Measurements from ENCODE around the gene PRKX.
"Not testable (repeated sequence)": the region's sequence is repeated elsewhere in the genome, so short reads cannot be mapped to it uniquely, and the experiment has no call there.

The PRKX gene
- 97.8 to 183 reads per million in 2 experiments for total RNA-seq

DNA sequence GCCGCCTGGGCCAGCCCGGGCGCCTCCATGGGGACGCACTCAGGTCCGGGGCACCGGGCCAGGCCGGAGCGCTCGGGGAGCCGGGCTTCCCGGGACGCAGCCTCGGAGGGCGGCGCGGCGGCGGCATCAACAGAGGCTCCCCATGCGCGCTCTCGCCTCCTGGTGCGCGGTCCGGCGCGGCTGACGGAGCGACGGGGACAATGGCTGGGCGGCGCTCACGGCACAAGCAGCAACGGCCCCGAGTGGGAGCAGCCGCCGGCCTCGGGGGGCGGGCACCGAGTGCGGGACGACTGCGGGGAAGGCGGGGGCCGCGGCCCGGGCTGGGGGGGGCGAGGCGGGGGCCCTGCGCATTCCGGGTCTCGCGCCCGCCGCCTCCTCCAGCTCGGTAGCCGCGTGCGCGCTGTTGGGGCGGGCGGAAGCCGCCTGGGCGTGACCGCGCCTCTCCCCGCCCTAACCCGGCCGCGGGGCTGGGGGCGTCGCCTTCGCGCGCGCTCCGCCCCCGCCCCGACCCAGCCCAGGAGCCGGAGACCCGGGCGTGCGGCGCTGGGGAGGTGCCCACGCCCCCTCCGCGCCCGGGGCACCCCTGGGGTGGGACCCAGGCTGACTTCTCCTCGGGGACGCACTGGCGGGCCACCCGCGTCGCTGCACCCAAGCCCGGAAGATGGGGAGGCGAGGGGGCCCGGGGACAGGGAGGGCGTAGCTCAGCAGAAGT lies at the start of gene PRKX:
Gene PRKX (minus strand): TSS at position 425 of the 712 bp plus-strand sequence. CDS start 396 bp downstream, at position 29.
- peak; percentile 72 for DNase-seq (ENCODE audit: low read depth)

DNA sequence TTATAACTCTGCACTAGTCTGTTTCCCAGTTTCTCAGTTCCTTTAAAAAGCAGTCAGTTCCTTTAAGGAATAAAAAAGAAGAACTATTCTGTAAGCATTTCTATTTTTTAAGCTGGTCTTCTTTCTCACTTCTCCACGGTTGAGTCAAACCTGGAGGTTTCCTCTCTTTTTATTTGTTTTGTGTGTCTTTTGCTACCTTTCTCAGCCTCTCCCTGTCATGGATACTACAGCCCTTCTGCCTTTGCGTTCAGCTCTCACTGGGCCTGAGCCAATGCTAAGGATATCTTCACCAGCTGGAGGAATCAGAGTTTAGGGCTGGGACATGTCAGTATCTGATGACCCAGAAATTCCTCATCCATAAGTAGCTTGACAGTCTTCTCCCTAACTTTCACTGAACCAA lies 49.7 kb upstream of the PRKX start:
- DNase-seq (ENCODE audit: low read depth) = no peak

DNA sequence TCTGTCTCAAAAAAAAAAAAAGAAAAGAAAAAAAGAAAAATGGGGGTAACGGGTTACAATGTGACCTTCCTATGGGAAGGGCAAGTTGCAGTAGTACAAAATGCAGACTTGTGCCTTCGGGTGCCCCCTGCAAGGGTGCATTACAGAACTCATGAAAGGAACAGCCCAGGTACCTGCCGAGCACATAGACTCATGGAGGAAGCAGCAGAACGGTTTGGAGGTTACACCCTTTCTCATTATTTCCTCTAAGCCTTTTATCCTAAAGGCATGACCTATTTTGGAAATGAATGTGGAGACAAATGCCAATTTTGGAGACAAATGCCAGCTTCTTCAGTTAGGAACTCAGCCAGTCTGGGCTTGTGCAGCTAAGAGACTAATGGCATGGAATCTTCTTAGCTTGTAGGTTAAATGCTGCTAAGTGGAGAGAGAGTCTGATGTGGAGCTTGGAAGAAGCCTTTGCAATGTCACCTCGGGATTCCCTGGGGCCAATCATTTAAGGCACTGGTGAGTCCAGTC lies 44.1 kb upstream of the PRKX start:
- DNase-seq (ENCODE audit: low read depth) = no peak

DNA sequence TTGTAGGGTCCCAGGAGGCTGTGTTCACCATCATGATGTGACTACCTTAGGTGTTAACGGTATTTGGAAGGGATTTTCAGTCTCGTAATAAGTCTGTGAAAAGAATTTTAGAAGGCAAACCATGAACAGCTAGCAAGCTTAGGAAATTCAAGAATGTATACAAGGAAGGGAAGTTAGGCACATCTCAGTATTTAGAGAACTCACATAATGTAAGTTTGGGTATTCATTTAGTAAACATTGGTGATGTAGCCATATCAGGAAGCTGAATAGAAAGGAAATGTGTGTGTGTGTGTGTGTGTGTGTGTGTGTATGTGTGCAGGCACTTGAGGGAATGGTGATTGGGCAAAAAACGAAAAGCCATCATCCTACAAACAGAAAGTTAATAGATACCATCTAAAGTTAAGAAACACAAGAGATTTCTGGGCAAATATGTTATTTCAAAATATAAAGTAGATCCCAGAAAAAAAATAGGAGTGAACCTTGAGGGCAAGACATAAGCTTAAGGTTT lies 34.7 kb upstream of the PRKX start:
- DNase-seq (ENCODE audit: low read depth) = no peak

DNA sequence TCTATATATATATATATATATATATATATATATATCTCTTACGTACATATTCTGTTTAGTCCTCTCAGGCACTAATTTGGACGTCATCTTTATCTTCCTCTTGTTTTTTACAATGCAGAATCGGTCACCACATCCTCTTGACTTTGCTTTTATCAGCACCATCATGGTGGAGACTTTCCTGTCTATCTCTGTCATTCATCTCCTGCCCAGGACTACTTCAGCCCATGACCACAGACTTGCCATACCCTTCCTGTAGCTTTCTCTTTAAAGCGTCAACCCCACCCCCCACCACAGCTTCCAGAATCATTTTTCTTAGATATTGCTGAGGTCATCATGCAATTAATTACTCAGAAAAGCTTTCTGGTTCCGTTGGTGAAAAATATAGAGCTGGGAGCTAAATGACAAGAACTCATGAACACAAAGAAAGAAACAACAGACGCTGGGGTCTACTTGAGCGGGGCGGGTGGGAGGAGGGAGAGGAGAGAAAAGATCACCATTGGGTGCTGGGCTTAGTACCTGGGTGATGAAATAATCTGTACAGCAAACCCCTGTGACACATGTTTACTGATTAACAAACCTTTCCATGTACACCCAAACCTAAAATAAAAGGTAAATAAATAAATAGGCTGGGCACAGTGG lies 30.5 kb upstream of the PRKX start:
- peak; percentile 45 for DNase-seq (ENCODE audit: low read depth)

DNA sequence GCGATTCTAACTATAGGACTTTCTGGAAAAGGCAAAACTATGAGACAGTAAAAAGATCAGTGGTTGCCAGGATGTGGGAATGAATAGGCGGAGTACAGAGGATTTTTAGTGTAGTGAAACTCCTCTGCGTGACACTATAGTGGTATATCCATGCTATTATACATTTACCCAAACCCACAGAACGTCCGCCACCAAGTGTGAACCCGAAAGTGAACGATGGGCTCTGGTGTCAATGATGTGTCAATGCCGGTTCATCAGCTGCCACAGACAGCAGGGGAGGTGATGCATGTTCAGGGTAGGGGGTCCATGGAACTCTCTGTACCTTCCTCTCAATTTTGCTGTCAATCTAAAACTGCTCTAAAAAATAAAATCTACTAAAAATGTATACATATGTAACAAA lies 27.5 kb upstream of the PRKX start:
- not testable (repeated sequence) for DNase-seq (ENCODE audit: low read depth)

DNA sequence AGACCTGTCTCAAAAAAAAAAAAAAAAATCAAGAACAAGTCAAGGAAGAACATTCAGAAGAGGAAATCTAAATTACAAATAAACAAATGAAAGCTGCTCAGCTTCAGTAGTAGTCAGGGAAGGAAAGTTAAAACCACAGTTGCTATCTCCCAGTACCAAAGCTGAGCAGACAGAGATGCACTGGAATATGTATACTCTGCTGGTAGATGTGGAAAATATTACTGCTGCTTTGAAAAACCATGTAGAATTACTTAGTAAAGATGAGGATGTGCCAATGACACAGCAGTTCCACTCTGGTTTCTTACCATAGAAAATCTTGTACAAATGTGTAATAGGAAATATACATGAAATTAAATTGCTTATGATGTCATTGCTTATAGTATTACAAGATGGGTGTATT lies 25.1 kb upstream of the PRKX start:
- DNase-seq (ENCODE audit: low read depth) = no peak

DNA sequence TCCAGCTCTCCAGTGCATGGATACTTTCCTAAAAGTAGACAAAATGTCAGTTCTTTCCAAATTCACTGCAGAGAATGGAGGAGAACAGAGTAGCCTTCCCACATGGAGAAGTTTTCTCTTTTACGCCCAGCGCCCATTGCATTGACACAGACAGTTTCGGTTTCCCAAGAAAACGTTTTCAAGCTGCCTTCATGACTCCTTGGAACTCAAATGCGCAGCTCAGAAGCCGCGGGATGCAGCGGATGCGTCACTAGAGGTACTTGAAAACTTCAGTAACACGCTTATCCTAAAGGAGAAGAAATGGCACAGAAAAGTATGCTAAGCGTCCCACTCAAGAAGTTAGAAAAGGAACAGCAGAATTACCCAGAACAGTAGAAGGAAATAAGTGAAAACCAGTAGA lies 23.1 kb upstream of the PRKX start:
- not testable (repeated sequence) for DNase-seq (ENCODE audit: low read depth)

DNA sequence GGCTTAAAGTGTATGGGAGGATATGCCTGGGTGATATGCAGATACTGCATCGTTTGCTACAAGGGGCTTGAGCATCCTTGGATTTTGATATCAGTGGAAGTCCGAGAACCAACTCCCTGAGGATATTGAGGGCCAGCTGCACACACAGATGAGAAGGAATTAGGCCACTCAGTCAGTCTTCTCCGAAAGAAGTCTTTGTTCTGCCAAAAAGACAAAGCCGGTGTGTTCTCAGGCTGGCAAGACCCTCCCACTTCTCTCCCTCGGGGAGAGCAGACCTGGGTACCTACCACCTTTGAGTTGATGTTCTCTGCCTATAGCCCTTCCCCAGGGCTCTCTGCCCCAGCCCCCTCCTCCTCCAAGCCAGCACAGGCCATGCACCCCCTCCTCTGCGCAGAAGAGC lies 22.4 kb upstream of the PRKX start:
- DNase-seq (ENCODE audit: low read depth) = not testable (repeated sequence)

DNA sequence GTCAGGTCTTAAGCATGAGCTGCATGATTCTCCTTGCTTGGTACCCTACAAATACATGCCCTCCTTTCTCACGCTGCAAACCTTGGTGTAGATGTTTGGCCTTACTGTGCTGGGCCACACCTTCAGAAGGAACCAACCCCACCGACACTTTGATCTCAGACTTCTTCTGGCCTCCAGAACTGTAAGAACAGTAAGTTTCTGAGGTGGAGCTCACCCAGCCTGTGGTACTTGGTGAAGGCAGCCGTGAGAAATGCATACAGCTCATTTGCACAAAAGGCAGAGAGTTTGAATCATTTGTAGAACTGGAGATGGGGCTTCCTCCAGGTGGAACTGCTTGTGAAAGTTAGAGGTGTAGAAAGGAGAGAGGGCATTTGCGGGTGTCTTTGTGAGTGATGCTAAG lies 21.0 kb upstream of the PRKX start:
- DNase-seq (ENCODE audit: low read depth) = not testable (repeated sequence)

DNA sequence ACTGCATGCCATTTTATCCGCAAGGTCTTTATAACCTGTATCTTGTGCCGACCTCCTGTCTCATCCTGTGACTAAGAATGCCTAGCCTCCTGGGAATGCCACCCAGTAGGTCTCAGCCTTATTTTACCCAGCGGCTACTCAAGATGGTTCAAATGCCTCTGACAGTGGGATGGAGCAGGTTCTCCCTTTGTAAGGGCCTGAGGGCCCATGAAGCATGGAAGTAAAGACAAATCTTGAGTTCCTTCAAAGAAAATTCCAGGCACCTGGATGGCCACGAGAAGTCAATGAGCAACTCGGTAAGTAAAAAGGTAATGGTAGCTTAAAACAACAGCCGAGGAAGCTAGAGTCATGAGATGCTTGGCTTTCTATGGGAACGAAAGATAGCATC lies 19.6 kb upstream of the PRKX start:
- no peak for DNase-seq (ENCODE audit: low read depth)

DNA sequence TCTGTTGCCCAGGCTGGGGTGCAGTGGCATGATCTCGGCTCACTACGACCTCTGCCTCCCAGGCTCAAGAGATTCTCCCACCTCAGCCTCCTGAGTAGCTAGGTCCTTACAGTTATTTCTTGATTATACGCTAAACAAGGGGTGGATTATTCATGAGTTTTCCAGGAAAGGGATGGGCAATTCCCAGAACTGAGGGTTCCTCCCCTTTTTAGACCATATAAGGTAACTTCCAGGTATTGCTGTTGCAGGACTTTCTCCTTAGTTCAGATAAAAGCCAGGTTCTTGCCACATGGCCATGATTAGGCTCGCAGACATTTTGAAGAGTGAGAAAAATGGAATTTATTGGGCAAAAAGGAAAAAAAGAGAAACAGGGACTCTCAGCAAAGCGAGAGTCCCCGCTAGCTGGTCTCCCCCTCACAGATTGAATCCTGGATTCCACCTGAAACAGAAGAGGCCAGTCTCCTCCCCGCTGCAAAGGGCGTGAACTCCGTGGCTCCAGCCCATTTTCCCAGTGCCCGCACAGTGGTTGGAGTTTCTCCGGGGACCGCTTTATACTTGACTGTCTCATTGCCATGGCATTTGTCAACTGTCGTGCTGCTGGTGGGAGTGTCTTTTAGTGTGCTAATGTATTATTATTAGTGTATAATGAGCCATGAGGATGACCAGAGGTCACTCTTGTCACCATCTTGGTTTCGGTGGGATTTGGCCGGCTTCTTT lies 19.0 kb upstream of the PRKX start:
- not testable (repeated sequence) for DNase-seq (ENCODE audit: low read depth)

DNA sequence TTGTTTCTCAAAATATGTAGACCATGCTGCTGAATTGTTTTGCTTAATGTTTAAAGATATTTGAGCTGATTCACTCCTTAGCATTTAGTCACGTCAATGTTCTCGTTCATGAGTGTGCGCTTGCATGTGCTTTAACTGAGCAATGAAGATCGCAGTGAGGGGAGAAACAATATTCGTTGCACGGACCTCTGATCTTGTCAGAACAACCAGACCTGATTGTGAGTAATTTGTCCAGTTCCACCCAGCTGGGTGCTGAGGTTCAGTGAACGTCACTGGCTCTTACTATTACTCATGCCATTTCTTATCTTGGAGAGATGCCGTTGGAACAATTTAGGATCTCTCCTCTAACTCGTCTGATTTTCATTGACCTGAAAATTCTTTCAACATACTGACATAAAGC lies 15.0 kb upstream of the PRKX start:
- no peak for DNase-seq (ENCODE audit: low read depth)

DNA sequence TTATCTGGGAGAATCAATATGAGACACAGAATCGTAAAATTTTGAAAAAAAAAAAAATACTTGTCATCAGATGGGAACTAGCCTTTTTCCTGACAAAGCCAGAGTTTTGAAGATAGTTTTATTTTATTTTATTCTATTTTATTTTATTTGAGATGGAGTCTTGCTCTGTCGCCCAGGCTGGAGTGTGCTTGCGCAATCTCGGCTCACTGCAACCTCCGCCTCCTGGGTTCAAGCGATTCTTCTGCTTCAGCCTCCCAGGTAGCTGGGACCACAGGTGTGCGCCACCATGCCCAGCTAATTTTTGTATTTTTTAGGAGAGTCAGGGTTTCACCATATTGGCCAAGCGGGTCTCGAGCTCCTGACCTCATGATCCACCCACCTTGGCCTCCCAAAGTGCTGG lies 10.0 kb upstream of the PRKX start:
- not testable (repeated sequence) for DNase-seq (ENCODE audit: low read depth)

DNA sequence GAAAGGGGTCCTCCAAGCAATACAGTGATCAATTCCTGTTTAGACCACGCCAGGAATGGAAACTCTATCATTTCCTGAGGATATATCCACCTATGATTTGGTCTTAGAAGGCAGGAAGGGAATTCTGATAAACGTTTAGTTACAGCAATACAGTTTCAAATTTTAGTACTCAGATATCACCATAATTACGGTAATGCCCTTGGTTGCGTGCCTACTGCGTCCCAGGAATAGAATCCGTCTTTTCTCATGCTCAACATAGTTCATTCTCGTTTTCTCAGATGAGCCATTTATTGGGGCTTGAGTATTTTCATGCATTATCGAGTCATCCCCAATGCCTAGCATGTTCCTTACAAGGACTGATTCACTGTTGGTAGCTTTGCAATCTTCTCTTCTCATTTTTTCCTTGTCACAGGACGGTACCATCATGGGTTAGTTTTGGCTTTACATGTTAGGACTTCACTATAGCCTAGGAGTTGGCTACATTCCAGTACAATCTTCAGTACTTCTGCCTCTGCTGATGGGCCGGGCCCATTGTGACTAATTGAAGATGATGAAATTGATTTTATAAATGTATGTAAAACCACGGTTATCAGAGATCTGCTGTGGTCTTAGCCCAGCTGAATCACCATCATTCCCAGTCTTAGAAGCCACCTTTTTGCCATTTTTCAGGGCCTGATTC lies 4.4 kb upstream of the PRKX start:
- DNase-seq (ENCODE audit: low read depth) = no peak

DNA sequence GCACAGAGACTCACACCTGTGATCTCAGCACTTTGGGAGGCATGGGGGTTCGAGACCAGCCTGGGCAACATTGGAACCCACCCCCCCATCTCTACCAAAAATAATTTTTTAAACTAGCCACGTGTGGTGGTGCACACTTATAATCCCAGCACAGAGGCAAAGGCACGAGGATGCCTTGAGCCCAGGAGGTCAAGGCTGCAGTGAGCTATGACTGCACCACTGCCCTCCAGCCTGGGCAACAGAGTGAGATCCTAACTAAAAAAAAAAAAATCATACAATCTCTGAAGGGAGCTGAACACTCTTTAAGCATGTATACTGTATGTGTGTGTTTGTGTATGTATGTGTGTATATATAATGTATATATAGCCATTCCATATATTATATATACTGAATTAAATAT lies 2.5 kb upstream of the PRKX start:
- DNase-seq (ENCODE audit: low read depth) = no peak

DNA sequence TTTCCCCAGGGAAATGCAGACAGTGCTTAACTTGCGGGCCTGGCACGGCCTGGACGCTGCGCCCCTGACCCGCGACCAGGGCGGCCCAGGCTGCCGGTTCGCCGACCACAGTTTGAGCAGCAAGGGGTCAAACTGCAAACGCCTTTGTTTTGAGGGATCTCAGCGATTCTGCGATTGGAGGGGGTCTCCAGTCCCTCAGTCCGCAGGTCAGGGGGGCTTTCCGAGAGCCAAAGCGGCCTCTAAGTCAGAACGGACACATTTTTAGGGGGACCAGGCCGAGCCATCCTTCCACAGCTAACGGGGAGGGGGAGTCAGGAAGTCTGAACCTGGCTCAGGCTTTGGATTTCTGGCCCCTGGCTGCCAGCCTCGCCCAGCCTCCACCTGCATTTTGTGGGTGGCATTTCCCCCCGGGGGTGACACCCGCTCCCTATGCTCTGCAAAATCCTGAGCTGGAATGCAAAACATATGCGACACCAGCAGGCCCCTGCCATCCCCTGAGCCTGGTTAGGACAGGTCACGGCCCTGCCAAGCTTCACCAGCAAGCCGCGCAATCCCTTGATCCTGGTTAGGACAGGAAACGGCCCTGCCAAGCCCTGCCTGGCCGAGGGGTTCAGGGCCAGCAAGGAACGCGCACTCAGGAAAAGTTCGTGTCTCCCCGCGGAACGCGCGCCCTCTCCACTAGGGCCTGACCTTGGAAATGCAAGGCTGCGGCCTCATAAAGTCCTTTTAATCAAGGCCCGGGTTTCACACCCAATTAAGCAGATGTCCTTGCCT lies 1.4 kb upstream of the PRKX start:
- not testable (repeated sequence) for DNase-seq (ENCODE audit: low read depth)

DNA sequence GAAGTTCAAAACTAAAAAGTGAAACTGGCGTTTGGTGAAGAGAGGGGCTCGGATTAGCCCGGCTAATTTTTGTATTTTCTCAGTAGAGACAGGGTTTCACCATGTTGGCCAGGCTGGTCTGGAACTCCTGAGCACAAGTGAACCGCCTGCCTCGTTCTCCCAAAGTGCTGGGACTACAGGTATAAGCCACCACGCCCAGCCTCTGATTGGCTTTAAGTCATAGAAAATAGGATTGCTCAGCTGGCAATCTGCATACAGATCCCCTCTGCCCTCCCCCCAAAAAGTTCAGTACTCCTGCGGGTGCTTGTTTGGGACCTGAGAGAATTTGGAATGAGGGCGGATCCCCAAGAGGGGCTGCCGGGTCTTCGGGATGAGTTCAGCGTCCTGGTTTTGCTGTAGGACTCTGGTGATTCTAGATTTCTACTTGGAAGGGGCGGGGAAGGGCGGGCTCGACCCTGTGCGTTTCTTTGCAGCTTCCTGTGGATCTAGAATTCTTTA lies 537 bp upstream of the PRKX start:
- no peak for DNase-seq (ENCODE audit: low read depth)

DNA sequence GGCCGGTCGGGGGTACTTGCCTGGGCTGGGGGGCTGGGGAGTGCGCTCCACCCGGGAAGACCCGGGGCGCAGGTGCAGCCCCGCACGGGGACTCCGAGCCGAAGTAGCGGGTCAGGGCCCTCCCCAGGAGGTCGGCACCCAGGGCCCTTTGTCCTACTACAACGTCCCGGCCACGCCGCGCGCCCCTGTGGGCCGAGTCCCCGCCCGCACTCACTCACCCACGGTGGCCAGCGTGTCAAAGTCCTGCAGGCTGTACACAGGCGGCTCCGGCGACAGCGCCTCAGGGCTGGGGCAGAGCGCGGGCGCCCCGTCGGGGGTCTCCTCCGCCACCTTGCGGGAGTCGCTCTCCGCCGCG lies 602 bp downstream of the PRKX start:
- DNase-seq (ENCODE audit: low read depth) = no peak

DNA sequence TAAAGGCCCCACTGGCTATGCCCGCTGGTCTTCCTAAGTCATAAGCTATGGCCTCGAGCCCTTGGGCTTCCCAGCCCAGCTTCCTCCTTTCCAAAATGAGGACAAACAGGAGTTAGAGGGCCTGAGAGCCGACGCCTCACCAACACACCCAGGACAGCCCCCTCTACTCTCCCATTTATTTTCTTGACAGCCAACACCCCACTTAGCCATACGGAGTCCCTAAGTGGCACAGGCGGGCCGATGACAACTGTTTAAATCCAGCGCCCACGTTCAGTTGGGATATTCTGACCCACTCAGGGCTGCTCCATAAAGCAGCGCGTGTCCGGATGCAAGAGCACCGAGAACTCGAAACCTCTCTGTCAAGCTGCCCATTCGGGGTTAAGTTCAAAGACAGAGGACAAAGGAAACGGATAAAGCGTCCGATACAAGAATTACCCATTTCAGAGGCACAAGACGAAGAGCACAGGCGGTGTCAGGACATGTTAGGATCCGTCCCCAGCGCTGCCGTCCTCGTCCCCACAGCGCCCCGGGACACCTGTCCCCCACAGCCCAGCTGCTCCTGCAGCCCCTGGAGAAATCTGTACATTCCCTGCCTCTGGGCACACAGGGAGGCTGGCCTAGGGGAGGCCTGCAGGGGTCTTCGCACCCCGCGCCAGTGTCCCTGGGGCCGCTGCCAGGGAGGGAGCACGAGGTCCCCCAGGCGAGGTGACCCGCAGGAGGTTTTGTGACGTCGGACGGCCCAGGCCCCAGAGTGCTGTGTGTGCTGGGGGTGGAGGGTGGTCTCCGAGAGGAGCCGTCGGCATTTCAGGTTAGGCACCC lies 1.2 kb downstream of the PRKX start:
- DNase-seq (ENCODE audit: low read depth) = no peak
